GM19240 (cell line): Measurements from ENCODE around the gene CALHM3.
"Not testable (repeated sequence)": the region's sequence is repeated elsewhere in the genome, so short reads cannot be mapped to it uniquely, and the experiment has no call there.

ENCODE experiments used
- DNase-seq: peaks from one replicate; pipeline ENCODE4 v3.0.0; 2011; ENCODE audit warnings: low spot score; ENCODE audit not compliant: insufficient read length

Gene CALHM3, protein sequence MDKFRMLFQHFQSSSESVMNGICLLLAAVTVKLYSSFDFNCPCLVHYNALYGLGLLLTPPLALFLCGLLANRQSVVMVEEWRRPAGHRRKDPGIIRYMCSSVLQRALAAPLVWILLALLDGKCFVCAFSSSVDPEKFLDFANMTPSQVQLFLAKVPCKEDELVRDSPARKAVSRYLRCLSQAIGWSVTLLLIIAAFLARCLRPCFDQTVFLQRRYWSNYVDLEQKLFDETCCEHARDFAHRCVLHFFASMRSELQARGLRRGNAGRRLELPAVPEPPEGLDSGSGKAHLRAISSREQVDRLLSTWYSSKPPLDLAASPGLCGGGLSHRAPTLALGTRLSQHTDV

DNA sequence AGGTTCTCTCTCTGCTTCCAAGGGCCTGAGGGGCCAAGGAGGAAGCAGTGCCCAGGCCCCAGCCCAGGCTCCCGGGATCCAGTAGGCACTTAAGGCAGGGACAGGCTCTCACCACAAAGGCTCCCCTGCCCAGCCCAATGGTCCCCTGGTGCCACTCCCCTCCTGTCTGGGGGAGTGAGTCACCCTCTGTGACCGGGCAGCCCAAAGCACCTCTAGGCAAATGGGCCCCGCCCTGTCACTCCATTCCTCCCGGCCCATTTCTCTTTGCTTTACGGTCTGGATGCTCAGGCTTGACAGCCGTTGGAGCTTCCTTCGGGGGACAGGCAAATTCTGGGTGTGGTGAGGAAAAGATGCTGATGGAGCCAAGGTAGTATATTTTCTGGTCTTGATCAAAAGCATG, at the start of gene CALHM3:
Gene CALHM3 (minus strand): TSS at position 106 of the 400 bp plus-strand sequence. CDS start 208 bp downstream, outside the sequence.
- no peak for DNase-seq

DNA sequence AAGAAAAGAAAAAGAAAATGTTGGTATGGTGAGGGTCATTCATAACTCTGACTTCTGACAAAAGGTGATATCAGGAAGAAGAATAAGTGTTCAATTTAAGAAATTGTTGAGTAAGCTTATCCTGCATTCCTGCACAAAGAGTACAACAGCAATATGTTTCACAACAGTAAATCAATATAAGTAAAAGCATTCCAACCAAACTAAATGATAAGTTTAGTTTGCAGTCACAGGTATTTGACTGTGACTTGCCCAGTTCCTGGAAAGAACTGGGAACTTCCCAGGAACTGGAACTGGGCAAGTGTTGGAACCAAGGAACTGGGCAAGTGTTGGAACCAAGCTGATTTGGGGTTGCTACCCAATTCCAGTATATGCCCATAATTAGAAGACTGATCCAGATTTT, 49.5 kb upstream of the CALHM3 start:
- no peak for DNase-seq

DNA sequence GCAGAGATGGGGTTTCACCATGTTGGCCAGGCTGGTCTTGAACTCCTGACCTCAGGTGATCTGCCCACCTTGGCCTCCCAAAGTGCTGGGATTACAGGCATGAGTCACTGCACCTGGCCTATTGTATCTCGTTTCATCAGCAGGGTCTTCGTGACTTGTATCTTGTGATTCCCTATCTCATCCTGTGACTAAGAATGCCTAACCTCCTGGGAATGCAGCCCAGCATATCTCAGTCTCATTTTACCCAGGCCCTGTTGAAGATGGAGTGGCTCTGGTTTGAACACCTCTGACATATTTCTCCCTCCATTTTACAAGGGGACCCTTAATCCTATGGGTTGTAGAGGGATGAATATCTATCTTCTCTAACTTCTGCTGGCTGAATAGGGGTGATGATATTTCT, 48.4 kb upstream of the CALHM3 start:
- not testable (repeated sequence) for DNase-seq

DNA sequence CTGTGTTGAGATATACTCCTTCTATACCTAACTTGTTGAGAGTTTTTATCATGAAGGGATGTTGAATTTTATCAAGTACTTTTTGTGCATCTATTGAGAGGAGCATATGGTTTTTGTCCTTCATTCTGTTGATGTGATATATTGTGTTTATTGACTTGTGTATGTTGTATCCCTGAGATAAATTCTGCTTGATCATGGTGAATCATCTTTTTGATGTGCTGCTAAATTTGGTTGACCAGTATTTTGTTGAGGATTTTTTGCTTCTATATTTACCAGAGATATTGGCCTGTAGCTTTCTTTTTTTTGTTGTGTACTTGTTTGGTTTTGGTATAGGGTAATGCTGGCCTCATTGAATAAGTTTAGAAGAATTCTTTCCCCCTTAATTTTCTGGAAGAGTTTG, 46.9 kb upstream of the CALHM3 start:
- DNase-seq = no peak

DNA sequence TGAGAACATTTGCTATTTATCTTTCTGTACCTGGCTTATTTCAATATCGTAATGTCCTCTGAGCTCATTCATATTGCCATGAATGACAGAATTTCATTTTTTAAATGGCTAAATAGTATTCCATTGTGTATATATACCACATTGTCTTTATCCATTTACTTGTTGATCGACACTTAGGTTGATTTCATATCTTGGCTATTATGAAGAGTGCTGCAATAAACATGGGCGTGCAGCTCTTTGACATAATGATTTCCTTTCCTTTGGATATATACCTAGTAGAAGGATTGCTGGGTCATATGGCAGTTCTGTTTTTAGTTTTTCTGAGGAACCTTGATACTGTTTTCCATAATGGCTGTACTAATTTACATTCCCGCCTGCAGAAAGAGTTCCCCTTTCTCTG, 44.6 kb upstream of the CALHM3 start:
- no peak for DNase-seq

DNA sequence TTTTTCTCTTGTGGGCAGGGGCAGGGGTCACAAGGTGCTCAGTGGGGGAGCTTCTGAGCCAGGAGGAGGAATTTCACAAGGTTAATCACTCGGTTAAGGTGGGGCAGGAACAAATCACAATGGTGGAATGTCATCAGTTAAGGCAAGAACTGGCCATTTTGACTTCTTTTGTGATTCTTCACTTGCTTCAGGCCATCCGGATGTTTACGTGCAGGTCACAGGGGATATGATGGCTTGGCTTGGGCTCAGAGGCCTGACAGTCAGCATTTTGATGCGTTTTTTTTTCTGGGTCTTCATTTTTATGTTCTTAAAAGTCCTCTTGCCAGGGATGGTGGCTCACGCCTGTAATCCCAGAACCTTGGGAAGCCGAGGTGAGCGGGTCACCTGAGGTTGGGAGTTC, 43.0 kb upstream of the CALHM3 start:
- DNase-seq = not testable (repeated sequence)

DNA sequence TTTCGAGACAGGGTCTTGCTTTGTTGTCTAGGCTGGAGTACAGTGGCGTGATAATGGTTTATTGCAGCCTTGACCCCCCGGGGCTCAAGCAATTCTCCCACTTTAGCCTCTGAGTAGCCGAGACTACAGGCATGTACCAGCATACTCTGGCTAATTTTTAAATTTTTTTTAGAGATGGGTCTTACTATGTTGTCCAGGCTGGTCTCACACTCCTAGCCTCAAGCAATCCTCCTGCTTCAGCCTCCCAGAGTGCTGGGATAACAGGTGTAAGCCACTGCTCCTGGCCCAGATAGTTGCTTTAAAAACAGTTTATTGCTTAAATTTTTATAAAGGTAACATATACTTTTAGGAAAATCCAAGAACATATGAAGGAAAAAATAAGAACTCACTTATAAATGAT, 40.8 kb upstream of the CALHM3 start:
- no peak for DNase-seq

DNA sequence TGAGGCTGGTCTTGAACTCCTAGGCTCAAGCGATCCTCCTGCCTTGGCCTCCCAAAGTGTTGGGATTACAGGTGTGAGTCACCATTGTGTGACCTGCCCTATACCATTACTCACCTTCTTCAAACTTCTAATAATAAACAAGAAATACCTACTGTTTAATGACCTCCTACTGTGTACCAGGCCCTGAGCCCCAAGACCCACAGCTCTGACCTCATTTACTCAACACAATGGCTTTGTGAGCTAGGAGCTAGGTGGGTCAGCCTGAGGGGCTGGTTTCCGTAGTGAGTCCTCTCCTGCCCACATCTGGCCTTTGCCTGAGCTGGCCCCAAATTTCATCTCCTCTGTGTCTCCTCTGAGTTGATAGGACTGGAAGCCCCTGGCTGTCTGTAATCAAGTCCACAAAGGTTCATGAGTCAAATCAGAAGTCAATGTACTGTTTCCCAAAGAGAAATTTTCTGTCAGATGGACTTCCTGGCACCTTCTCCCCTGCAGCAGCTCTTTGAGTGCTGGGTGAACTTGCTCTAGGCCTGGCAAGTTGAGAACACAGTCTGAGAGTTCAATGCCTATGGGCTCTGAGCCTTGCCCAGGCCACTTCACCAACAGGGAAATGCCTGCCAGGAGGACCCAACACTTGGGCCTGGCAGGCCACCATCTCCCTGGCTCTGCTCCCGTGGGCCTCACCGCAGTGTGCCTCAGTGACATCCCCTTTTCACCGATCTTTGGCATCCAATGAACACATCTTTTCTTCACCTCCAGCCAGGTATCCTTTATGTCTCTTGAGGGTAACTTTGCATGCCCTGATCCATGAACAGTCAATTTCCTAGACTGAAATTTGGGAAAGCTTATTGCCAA, 38.4 kb upstream of the CALHM3 start:
- DNase-seq = no peak

DNA sequence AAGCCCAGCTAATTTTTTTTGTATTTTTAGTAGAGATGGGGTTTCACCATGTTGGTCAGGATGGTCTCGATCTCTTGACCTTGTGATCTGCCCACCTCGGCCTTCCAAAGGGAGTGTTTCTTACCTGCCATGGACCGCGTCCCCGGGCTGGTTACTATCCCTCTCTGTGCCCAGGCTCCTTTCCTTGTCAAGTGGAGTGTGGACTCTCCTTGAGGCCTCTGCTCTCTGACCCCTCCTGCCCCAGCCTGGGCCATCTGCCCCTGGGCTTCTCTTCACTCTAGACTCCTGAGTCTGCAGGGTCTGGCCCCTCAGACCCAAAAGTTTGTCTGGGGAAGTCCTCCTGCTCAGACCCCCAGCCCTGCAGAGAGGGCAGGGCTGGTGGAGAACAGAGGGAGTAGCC, 35.2 kb upstream of the CALHM3 start:
- no peak for DNase-seq

DNA sequence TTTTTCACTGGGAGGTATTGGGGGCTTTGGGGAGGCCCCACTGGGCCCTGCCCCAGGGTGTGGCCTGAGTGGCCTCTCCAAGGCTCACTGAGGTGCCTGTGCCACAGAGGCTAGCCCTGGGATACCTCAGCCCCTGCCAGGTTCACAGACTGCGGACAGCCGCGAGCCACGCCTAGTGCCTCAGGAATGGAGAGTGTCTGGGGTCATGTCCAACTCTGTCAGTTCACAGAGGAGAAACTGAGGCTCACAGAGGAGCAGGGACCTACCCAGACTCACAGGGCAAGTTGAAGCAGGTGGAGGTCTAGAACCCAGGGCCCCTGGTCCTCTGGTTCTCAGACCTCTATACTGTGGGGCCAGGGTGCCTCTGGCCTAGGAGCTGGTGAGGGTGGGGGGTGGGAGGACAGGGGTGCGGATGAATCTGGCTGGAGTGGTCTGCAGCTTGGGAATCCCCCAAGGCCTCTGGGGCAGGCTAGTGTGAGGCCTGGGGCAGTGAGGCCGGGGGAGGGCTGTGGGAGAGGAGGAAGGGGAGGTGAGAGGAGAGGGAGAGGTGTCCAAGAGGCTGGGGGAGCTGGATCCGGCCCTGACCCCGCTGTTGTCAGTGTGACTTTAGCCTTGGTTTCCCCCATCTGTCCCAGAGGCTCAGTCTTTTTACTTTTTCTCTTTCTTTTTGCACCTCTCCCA, 34.5 kb upstream of the CALHM3 start:
- DNase-seq = no peak

DNA sequence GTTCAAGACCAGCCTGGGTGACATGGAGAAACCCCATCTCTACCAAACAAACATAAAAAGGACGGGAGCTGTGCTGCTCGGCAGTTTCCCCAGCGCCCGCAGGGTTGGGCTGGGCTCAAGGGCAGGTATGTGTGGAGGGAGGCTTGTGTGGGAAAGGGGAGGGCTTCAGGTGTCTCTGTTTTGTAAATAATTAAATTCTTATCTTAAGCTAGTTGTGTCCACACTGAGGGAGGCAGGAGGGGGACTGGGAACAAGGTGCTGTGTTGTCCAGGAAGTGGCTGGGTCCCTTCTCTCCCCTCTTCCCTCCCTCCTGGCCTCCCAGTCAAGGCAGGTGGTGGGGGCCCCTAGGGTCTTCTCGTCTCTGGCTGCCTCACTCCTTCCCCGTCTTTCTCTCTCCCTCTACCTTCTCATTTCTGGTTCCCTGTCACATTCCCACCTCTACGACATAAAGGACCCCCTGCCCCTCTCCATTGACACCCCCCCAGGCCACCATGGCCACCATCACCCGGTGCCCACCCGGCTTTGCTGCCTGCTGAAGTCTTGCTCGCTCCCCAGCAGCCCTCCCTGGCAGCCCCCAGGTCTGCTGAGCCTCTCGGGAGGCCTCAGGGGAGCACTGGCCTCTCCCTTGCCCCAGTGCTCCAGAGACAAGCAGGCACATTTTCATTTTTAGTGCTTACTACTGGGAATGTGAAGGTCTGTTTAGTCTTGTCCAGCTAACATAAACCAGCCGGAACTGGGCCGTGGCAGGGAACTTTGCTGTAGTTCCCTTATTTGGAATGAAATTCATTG, 33.7 kb upstream of the CALHM3 start:
- DNase-seq = no peak

DNA sequence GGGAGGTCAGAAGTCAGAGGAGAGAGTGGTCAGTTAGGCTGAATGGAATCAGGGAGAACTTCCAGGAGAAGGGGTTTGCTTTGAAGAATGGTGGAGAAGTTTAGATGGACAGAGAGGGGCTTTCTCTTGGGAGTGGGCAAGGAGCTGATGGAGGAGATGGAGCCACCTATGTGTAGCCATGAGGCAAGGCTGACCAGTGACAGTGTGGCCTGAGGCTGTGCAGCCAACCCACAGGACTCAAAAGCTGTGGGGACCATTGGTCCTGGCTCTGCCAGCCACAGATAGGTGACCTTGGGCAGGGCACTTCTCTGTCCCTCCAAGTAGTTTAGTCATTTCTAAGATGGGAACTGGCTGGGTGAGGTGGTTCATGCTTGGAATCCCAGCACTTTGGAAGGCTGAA, 33.1 kb upstream of the CALHM3 start:
- DNase-seq = no peak

DNA sequence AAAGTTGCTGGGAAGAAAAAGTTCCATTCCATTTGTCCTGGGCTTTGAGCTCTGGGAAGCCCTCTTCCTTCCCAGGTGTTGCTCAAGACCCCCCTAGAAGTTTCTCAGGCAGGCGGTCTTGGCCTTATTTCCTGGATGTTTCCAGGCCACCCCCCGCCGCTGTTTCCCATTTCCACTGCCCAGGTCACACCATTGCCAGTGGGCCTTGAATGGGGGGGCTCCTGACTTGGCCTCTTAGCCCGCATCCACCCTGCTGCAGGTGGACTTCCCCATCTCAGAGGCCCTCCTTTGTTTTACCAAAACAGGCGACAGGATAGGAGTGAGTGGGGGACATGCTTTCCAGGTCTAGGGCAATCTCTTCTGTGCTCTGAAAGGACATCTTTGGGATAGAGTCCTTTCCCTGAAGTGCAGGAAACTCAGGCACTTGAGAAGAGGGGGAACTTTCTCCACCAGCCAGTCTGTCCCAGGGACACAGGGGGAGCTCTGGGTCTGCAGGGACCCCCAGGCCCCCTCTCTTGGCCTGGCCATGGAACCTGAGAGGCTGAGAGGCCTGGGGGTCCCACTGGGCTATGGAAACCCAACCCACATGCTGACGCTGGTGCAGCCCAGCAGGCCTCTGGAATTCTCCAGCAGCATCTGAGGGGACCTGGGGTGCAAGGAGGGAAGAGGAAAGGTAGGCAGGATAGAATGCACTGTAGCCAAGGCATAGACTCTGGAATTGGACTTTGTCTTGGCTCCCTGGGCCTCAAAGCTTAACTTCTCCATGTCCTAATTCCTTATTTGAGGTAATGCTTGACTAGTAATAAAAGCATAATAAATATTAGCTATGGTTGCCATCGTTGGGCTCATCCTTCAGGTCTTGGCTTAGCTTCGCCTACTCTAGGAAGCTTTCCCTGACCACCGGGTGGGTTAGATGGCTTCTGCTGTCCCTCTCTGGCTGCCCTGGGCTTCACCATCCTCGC, 32.0 kb upstream of the CALHM3 start:
- DNase-seq = no peak

DNA sequence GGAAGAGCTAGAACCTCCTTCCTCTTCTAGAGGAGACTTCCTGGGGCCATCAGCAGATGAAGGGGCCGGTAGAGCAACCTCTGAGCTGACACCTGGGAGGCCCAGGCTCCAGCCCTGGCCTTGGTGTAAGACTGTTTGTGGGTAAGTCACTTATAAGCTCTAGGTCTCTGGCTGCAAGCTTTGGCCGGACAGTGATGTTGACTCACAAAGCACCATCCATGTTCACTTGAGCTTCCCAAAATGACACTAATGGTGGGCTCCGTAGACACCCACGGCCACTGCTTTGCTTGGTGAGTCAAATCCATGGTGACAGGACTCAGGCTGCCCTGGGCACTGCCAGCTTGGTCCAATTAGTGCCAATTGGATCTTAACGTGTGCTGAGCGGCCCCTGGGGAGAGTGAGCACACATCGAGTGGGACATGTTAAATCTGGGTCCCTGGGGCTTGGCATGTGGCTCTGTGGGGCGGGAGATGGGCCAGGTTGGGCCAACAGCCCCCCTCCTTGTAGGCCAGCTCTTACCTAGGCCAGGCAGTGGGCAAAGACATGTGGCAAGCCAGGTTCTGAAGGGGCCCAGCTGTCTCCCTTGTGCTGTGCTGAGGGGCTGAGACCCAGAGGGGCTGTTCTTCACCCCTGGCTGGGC, 31.1 kb upstream of the CALHM3 start:
- no peak for DNase-seq

DNA sequence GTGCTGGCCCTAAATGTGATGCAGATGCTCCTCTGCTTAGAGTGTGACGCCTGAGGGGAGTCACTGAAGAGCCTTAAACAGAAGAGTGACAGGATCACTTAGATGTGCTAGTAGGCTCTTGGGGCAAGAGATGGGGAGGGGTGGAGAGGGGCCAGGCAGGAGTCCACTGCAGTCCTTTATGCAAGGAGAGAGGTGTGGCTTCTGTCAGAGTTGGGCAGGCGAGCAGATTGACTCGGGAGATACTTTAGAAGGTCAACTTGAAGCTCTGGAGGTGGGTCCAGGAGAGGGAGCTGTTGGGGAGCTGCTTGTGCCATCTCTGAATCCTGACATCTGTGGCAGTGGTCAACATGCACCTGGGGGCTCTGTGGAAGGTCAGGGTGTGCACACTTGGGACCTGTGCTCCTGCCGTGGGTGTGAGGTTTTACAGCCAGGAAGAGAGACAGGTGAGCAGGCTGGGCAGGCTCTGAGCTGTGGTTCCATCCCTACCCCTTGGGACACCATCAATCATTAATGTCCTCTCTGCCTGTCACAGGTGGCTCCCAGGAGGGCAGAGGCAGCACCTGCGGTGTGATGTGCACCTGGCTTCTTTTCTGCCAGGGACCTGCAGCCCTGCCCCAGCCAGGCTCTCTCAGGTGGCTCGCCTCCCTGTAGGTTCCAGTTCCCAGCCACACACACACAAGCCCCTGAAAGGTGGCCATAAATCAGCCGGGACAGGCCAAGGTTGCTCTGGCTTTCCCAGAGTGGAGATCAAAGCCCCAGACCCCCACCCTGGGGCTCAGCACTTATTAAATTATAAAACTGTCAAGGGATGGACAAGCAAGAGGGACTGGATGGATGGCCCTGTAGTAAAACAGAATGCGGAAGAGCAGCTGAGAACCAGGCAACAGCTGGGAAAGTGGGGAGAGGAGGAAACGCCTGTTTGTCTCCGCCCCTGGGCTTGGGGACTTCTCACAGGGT, 28.5 kb upstream of the CALHM3 start:
- no peak for DNase-seq

DNA sequence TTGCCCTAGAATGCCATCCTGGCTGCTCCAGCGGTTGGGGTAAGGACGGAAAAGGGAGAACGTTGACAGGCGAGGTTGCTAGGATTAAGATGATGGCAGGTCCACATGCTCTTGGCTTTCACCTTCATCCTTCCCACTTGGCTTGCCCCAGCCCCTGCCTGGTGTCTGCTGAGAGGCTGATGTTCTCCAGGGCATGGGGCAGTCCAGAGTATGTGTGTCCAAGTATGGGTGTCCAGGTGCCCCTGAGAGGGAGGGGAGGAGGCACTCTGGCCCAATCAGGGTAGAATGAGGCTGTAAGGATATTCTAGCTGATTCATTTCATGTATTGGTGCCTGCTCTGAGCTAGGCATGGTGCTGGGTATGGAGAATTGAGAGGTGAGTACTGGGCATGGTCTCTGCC, 27.0 kb upstream of the CALHM3 start:
- no peak for DNase-seq

DNA sequence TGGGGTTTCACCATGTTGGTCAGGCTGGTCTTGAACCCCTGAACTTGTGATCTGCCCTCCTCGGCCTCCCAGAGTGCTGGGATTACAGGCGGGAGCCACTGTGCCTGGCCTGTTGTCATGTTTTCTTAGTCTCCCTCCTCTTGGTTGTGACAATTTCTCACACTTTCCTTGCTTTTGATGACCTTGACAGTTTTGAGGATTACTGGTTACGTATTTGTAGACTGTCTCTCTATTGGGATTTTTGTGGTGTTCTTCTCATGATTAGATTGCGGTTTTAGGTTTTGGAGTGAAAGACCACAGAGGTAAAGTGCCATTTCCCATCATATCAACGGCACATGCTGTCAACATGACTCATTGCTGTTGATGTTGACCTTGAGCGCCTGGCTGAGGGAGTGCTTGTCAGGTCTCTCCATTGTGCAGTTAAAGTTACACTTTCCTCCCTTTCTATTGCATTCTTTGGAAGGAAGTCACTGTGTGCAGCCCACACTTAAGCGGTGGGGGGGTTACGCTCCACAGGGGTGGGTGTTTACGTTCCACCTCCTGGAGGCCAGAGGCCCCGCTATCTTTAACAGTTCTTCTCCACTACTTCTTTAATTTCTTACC, 25.2 kb upstream of the CALHM3 start:
- DNase-seq = no peak

DNA sequence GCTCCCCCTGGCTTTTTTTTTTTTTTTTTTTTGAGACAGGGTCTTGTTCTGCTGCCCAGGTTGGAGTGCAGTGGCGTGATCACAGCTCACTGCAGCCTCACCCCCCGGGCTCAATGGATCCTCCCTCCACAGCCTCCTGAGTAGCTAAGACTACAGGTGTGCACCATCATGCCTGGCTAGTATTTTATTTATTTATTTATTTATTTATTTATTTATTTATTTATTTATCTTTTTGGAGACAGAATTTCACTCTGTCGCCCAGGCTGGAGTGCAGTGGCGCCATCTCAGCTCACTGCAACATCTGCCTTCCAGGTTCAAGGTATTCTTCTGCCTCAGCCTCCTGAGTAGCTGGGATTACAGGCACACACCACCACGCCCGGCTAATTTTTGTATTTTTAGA, 24.7 kb upstream of the CALHM3 start:
- DNase-seq = not testable (repeated sequence)
